ENCODE measurements around the gene CLSTN2. TPM values are rescaled to one million over a fixed set of nuclear protein-coding genes. Genes with fewer than 3 reads are reported as not detected.

Gene CLSTN2
- total and polyA plus RNA-seq, 2 of the 4 experiments (the other 2 are of a cell fraction) = under 0.01 to 0.07 TPM

- no peak overlapping the region for H3K23ac ChIP-seq (ENCODE audit: low read depth, low read length)
- WGBS, 2 experiments (ENCODE audit: extremely low coverage in 2 of 2, insufficient read length in 1 of 2) = 0% methylated on average over 1 of the region's 2 CpGs; no CpG with 5 or more reads in 1 of the 2 experiments
- no peak overlapping the region for H2AK5ac ChIP-seq (ENCODE audit: low read depth, low read length)
- no peak overlapping the region for H4K5ac ChIP-seq (ENCODE audit: low read depth, low read length)
- H2AFZ ChIP-seq (replicated peaks; ENCODE audit: low read length, poor library complexity) = no peak overlapping the region
- no peak overlapping the region for H3K4me3 ChIP-seq (ENCODE audit: insufficient read depth, low read depth, low read length)
- BruUV-seq (replicated peaks) = no TSS peak
- no peak overlapping the region for H3K9ac ChIP-seq (ENCODE audit: low read depth, low read length)
- no peaks in the 10 kb centered on the region for H3K79me1 ChIP-seq (ENCODE audit: low read depth in 1 of 2, low read length in 2 of 2)
- ATAC-seq (ENCODE audit: low read depth) (no peak), DNase-seq (no peak)
- no peak overlapping the region for H4K8ac ChIP-seq (ENCODE audit: low read depth in 2 of 2, low read length in 2 of 2)
- POLR2A ChIA-PET (ENCODE audit: unreplicated experiment) = no interaction called here
- H3K4me2 ChIP-seq (ENCODE audit: low read depth, low read length) = no peak overlapping the region
- H2BK15ac ChIP-seq (ENCODE audit: low read depth, low read length) = no peak overlapping the region
- no peak overlapping the region for H2BK5ac ChIP-seq (ENCODE audit: low read depth, low read length, poor library complexity, severe bottlenecking)
- no peak overlapping the region for H3K4ac ChIP-seq (ENCODE audit: low read depth, low read length)
- TF ChIP-seq BHLHE40 (IDR thresholded peaks at IDR 0.05; ENCODE audit: low read depth, low read length) (no peak), FOS (IDR thresholded peaks at IDR 0.05; ENCODE audit: low read depth, low read length) (no peak), NFE2L2 (IDR thresholded peaks at IDR 0.05; ENCODE audit: low read depth, low read length) (no peak), CHD1 (IDR thresholded peaks at IDR 0.05; ENCODE audit: low read depth, low read length) (no peak), RCOR1 (IDR thresholded peaks at IDR 0.05; ENCODE audit: insufficient replicate concordance, low read length) (no peak), MAZ (IDR thresholded peaks at IDR 0.05; ENCODE audit: borderline replicate concordance, low read depth, low read length) (no peak), MXI1 (IDR thresholded peaks at IDR 0.05; ENCODE audit: borderline replicate concordance, low read depth, low read length) (no peak), SMC3 (IDR thresholded peaks at IDR 0.05; ENCODE audit: low read depth, low read length) (no peak), POLR2A (IDR thresholded peaks at IDR 0.05; ENCODE audit: low read depth, low read length) (no peak), CEBPB (IDR thresholded peaks at IDR 0.05; ENCODE audit: low read depth, low read length) (no peak), RAD21 (IDR thresholded peaks at IDR 0.05; ENCODE audit: low read length) (no peak), MAFK (IDR thresholded peaks at IDR 0.05; ENCODE audit: low read depth, low read length) (no peak), CTCF (conservative IDR thresholded peaks at IDR 0.05; ENCODE audit: low read depth, low read length) (no peak), RFX5 (IDR thresholded peaks at IDR 0.05; ENCODE audit: low read depth, low read length) (no peak)
- TF ChIP-seq, protein P1, sequence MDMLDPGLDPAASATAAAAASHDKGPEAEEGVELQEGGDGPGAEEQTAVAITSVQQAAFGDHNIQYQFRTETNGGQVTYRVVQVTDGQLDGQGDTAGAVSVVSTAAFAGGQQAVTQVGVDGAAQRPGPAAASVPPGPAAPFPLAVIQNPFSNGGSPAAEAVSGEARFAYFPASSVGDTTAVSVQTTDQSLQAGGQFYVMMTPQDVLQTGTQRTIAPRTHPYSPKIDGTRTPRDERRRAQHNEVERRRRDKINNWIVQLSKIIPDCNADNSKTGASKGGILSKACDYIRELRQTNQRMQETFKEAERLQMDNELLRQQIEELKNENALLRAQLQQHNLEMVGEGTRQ (IDR thresholded peaks at IDR 0.05; ENCODE audit: low read depth, low read length) = no peak
- TF ChIP-seq, protein P2, sequence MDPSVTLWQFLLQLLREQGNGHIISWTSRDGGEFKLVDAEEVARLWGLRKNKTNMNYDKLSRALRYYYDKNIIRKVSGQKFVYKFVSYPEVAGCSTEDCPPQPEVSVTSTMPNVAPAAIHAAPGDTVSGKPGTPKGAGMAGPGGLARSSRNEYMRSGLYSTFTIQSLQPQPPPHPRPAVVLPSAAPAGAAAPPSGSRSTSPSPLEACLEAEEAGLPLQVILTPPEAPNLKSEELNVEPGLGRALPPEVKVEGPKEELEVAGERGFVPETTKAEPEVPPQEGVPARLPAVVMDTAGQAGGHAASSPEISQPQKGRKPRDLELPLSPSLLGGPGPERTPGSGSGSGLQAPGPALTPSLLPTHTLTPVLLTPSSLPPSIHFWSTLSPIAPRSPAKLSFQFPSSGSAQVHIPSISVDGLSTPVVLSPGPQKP (IDR thresholded peaks at IDR 0.05; ENCODE audit: borderline replicate concordance, low read depth, low read length) = no peak
- no peaks in the 10 kb centered on the region for H4K20me1 ChIP-seq (ENCODE audit: insufficient read depth, low read length)
- H4K91ac ChIP-seq (ENCODE audit: insufficient read depth, low read depth, low read length) = no peak overlapping the region
- dilution Hi-C loops (cut with HindIII; ENCODE audit: low sequenced_read_pairs, unreplicated experiment) = no loop called here
- H3K14ac ChIP-seq (replicated peaks; ENCODE audit: low read depth, low read length) = no peak overlapping the region
- no peak overlapping the region for H2BK120ac ChIP-seq (ENCODE audit: low read depth, low read length)
- H3K9me3 ChIP-seq (ENCODE audit: control insufficient read depth, insufficient read depth, low read length) = no peaks in the 10 kb centered on the region
- H3K36me3 ChIP-seq (ENCODE audit: control insufficient read depth, insufficient read depth, low read length) = no peaks in the 10 kb centered on the region
- no peak overlapping the region for H3K27ac ChIP-seq (ENCODE audit: insufficient read depth, low read length)
- no peaks in the 10 kb centered on the region for H3K9me1 ChIP-seq (ENCODE audit: insufficient read depth, low read length)
- no peak overlapping the region for H2AK9ac ChIP-seq (replicated peaks; ENCODE audit: low read depth, low read length, poor library complexity)
- intact Hi-C loops (cut with micrococcal nuclease) = no loop called here
- no peak overlapping the region for H3K18ac ChIP-seq (ENCODE audit: low read depth, low read length)
- H3K56ac ChIP-seq (ENCODE audit: extremely low read depth, insufficient read depth, low read length) = no peak overlapping the region
- H3K4me1 ChIP-seq (ENCODE audit: control insufficient read depth, insufficient read depth, low read length) = no peaks in the 10 kb centered on the region
- CTCF ChIA-PET = no interaction called here
- no peak overlapping the region for H2BK20ac ChIP-seq (ENCODE audit: low read depth, low read length)
- in situ Hi-C loops (cut with MboI; ENCODE audit: low sequenced_read_pairs) = no loop called here
- no peaks in the 10 kb centered on the region for H3K27me3 ChIP-seq (ENCODE audit: control insufficient read depth, insufficient read depth, low read length)
These were observed 316.7 kb downstream of the CLSTN2 start for GRCh38 chr3:140251678-140252077.

All from IMR-90 (cell line).